GM12873 (cell line): ENCODE data around the gene UBE2O.

Experiments
- CTCF ChIP-seq: IDR thresholded peaks from 2 replicates; pipeline ENCODE4 v1.5.1; 2012; ENCODE audit warnings: low read depth, mild to moderate bottlenecking, moderate library complexity, low read length, control low read depth; ENCODE audit not compliant: insufficient read depth; ENCODE audit errors: missing control alignments

UBE2O gene

GRCh38 chr17:76442341-76443338, 10.3 kb downstream of the UBE2O start:
- TF ChIP-seq CTCF: no peak

- no peak for TF ChIP-seq CTCF
Observed at GRCh38 chr17:76441686-76442340, 11.1 kb downstream of the UBE2O start.

GRCh38 chr17:76440751-76441362, 12.1 kb downstream of the UBE2O start:
- no peak for TF ChIP-seq CTCF

- no peak for TF ChIP-seq CTCF
Observed at GRCh38 chr17:76439314-76439928, 13.5 kb downstream of the UBE2O start.

- no peak for TF ChIP-seq CTCF
Observed at GRCh38 chr17:76438906-76439305, 14.0 kb downstream of the UBE2O start.

GRCh38 chr17:76437467-76438402, 15.2 kb downstream of the UBE2O start:
- TF ChIP-seq CTCF: no peak
